NCI-H345 treated with DMSO at 0.1 percent for 48 hours (cell line): ENCODE measurements around the gene KRT9.

Experiments used
- DNase-seq: peaks from one replicate; lab custom pipeline; 2025; ENCODE audit not compliant: unreplicated experiment; lab: John Stamatoyannopoulos, UW

Gene KRT9

GRCh38 chr17:41530062-41531048 is 41.5 kb downstream of the KRT9 start:
- DNase-seq = no peak

GRCh38 chr17:41529491-41529915 is 42.4 kb downstream of the KRT9 start:
- peak; percentile 88 for DNase-seq

- peak; percentile 88 for DNase-seq
These were observed 42.9 kb downstream of the KRT9 start for GRCh38 chr17:41528959-41529353.

GRCh38 chr17:41527063-41528023 is 44.5 kb downstream of the KRT9 start:
- DNase-seq = no peak

GRCh38 chr17:41524261-41524660 is 47.6 kb downstream of the KRT9 start:
- DNase-seq = no peak

- no peak for DNase-seq
These were observed 48.1 kb downstream of the KRT9 start for GRCh38 chr17:41523787-41524186.

- DNase-seq = no peak
These were observed 48.6 kb downstream of the KRT9 start for GRCh38 chr17:41523225-41523593.

GRCh38 chr17:41522301-41523224 is 49.3 kb downstream of the KRT9 start:
- DNase-seq = no peak

- no peak for DNase-seq
These were observed 50.1 kb downstream of the KRT9 start for GRCh38 chr17:41521574-41522261.

GRCh38 chr17:41520821-41521521 is 50.9 kb downstream of the KRT9 start:
- DNase-seq = no peak

GRCh38 chr17:41519501-41520224 is 52.2 kb downstream of the KRT9 start:
- peak; percentile 69 for DNase-seq

- DNase-seq = peak; percentile 58
These were observed 52.9 kb downstream of the KRT9 start, which contains the start of gene KRT15 for GRCh38 chr17:41518789-41519449. Gene KRT15 (minus strand): TSS chr17:41518890. CDS start chr17:41518827, 63 bp downstream.

- no peak for DNase-seq
These were observed 53.8 kb downstream of the KRT9 start for GRCh38 chr17:41518031-41518430.

GRCh38 chr17:41516830-41517283 is 55.0 kb downstream of the KRT9 start:
- no peak for DNase-seq

- no peak for DNase-seq
These were observed 55.6 kb downstream of the KRT9 start for GRCh38 chr17:41516147-41516829.
